Upper lobe of left lung (tissue), 6 donors: Measurements from ENCODE around the gene CARHSP1. TPM values are rescaled to one million over a fixed set of nuclear protein-coding genes. Genes with fewer than 3 reads are reported as not detected.

Experiments used
- ATAC-seq, 2 donors: fragments of 200-7000 bp; cut with Tn5 transposase; one replicate each; pipeline ENCODE4 v1.9.1; 2022; ENCODE audit warnings: mild to moderate bottlenecking in 2 of 2, moderate library complexity in 2 of 2; ENCODE audit not compliant: low FRiP score in 2 of 2
- DNase-seq, 2 donors: peaks; one replicate each; pipeline ENCODE4 v3.0.0-alpha.2; 2019 to 2020
- H3K27ac ChIP-seq, 4 donors: fragments of 200-600 bp; sonication (generic); one replicate each; pipeline ENCODE4 v1.5.1; 2016 to 2019
- H3K27me3 ChIP-seq, 4 donors: fragments of 200-600 bp; sonication (generic); one replicate each; pipeline ENCODE4 v1.5.1; 2017 to 2019
- H3K36me3 ChIP-seq, 4 donors: fragments of 200-600 bp; sonication (generic); one replicate each; pipeline ENCODE4 v1.5.1; 2016 to 2019
- H3K4me1 ChIP-seq, 4 donors: fragments of 200-600 bp; sonication (generic); one replicate each; pipeline ENCODE4 v1.5.1; 2018 to 2019
- H3K4me3 ChIP-seq, 4 donors: fragments of 200-600 bp; sonication (generic); one replicate each; pipeline ENCODE4 v1.5.1; 2017 to 2019; ENCODE audit warnings: mild to moderate bottlenecking in 2 of 4, moderate library complexity in 1 of 4
- H3K9me3 ChIP-seq, 4 donors: fragments of 200-600 bp; sonication (generic); one replicate each; pipeline ENCODE4 v1.5.1; 2018 to 2019
- EP300 ChIP-seq, 4 donors: sonication (generic); formaldehyde crosslinking; IDR thresholded peaks; one replicate each; pipeline ENCODE4 v1.5.1; 2017; ENCODE audit warnings: antibody characterized with exemption in 4 of 4, control low read depth in 2 of 4
- POLR2A ChIP-seq, 4 donors: fragments of 450-650 bp; IDR thresholded peaks; one replicate each; pipeline ENCODE4 v1.5.1; 2016 to 2017; ENCODE audit warnings: antibody characterized with exemption in 4 of 4, mild to moderate bottlenecking in 2 of 4
- POLR2AphosphoS5 ChIP-seq, 2 donors: sonication (generic); formaldehyde crosslinking; IDR thresholded peaks; one replicate each; pipeline ENCODE4 v1.5.1; 2017; ENCODE audit warnings: antibody characterized with exemption in 2 of 2
- WGBS, 2 donors: methylation state at CpG; one replicate each; pipeline ENCODE4 v1.1.5; 2017 to 2018; 5-methylcytosine and 5-hydroxymethylcytosine counted together
- total RNA-seq, 6 donors: library from RNA; depleted of rRNA in 4 of 6; stranded (reverse); fragments of >200 nt in 4 of 6; gene quantifications; one replicate each; pipeline versions ENCODE4 v1.1.0 to v1.2.1, GENCODE V29; 2016 to 2021
- TF ChIP-seq, protein P1 (sequence below), 6 experiments: fragments of 450-650 bp in 4 of 6; fragments of 200-600 bp in 2 of 6; sonication (generic) in 2 of 6; IDR thresholded peaks; one replicate each; pipeline ENCODE4 v1.5.1; 2016 to 2019; ENCODE audit warnings: antibody characterized with exemption in 6 of 6
- donor health status: DM: no; HTN: no; CAD: no; lungs with moderate emphysema.
- donor health status: DM: no; HTN: yes; CAD: no; lungs with severe emphysema.

CARHSP1 gene
- total RNA-seq, 6 donors from 2014 or later = 33.5 to 102 (median 75.3) TPM

DNA sequence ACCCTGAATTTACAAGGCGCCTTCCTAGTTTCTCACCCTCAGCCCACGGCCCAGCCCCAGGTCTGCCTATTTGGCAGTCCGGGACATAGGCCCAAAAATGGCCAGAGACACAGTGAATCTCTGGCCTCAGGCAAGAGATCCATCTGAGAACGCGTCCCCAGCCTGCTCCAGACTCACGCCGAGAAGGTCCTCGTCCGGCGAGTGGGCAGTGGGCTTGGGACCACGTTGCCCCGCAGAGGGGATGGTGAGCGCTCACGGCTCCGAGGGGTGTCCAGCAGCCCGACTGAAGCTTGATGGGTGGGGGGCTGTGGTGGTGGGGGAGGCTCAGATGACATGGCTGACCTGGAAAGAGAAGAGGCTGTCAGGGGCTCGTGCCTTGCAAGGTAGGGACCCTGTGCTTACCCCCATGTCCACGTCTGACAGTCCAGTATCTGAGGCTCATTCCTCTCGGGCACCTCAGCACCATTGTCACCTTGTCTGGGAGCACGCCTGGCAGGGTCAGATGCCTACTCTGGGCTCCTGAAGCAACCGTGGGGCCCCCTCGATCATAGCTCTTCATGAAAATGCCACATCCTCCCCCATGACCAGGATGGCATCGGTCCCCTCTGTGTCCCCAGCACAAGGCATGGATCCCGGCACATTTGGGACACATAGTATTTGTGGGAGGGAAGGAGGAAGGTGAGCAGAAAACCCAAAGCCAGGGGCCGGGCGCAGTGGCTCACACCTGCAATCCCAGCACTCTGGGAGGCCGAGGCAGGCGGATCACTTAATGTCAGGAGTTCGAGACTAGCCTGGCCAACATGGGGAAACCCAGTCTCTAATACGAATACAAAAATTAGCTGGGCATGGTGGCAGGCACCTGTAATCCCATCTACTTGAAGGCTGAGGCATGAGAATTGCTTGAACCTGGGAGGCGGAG lies 9.6 kb downstream of the CARHSP1 start:
- peak overlapping the region; percentile 66 to 97 (median 80) for H3K27ac ChIP-seq
- 88 to 89% methylated on average over 14 to 25 of the region's 31 CpGs for WGBS, 2 donors
- ATAC-seq = no peak
- peaks cover 4 to 45% (median 36%) of the 10 kb centered on the region in 4 donors for H3K36me3 ChIP-seq
- no peak overlapping the region for H3K4me3 ChIP-seq
- no peak for DNase-seq
- TF ChIP-seq EP300 (IDR thresholded peaks at IDR 0.05) = no peak
- no peak for TF ChIP-seq POLR2AphosphoS5 (IDR thresholded peaks at IDR 0.05)
- no peak for TF ChIP-seq POLR2A (IDR thresholded peaks at IDR 0.05)
- no peaks in the 10 kb centered on the region for H3K27me3 ChIP-seq
- H3K9me3 ChIP-seq = no peaks in the 10 kb centered on the region
- peaks cover 43 to 76% (median 62%) of the 10 kb centered on the region in 4 donors for H3K4me1 ChIP-seq

DNA sequence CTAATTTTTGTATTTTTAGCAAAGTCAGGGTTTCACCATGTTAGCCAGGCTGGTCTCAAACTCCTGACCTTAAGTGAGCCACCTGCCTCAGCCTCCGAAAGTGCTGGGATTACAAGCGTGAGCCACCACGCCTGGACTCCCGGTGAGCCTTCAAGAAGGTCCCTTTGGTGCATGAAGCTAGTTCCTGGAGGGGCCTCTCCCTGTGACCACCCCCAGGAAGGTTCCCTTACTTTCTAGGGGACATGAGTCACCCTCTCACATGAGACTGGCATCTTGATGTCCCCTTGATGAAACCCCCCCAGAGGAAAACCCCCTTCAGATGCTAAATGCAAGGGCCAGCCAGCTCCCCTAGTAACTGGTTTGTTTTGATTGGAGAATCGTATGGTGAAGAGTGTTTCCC lies 12.8 kb downstream of the CARHSP1 start:
- 58 to 78% methylated on average over 1 to 5 of the region's 5 CpGs for WGBS, 2 donors
- H3K27me3 ChIP-seq = no peaks in the 10 kb centered on the region
- peak overlapping the region; percentile 43 to 86 (median 66) for H3K27ac ChIP-seq
- no peaks in the 10 kb centered on the region for H3K9me3 ChIP-seq
- ATAC-seq (no peak), DNase-seq (peak in 1 of 2 donors; percentile 5)
- H3K36me3 ChIP-seq = peaks cover 4 to 65% (median 48%) of the 10 kb centered on the region in 4 donors
- H3K4me3 ChIP-seq = no peak overlapping the region
- H3K4me1 ChIP-seq = peaks cover 29 to 68% (median 42%) of the 10 kb centered on the region in 4 donors
- TF ChIP-seq, protein P1, sequence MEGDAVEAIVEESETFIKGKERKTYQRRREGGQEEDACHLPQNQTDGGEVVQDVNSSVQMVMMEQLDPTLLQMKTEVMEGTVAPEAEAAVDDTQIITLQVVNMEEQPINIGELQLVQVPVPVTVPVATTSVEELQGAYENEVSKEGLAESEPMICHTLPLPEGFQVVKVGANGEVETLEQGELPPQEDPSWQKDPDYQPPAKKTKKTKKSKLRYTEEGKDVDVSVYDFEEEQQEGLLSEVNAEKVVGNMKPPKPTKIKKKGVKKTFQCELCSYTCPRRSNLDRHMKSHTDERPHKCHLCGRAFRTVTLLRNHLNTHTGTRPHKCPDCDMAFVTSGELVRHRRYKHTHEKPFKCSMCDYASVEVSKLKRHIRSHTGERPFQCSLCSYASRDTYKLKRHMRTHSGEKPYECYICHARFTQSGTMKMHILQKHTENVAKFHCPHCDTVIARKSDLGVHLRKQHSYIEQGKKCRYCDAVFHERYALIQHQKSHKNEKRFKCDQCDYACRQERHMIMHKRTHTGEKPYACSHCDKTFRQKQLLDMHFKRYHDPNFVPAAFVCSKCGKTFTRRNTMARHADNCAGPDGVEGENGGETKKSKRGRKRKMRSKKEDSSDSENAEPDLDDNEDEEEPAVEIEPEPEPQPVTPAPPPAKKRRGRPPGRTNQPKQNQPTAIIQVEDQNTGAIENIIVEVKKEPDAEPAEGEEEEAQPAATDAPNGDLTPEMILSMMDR (IDR thresholded peaks at IDR 0.05) = no peak
- no peak for TF ChIP-seq EP300 (IDR thresholded peaks at IDR 0.05)
- no peak for TF ChIP-seq POLR2A (IDR thresholded peaks at IDR 0.05)
- TF ChIP-seq POLR2AphosphoS5 (IDR thresholded peaks at IDR 0.05) = no peak

DNA sequence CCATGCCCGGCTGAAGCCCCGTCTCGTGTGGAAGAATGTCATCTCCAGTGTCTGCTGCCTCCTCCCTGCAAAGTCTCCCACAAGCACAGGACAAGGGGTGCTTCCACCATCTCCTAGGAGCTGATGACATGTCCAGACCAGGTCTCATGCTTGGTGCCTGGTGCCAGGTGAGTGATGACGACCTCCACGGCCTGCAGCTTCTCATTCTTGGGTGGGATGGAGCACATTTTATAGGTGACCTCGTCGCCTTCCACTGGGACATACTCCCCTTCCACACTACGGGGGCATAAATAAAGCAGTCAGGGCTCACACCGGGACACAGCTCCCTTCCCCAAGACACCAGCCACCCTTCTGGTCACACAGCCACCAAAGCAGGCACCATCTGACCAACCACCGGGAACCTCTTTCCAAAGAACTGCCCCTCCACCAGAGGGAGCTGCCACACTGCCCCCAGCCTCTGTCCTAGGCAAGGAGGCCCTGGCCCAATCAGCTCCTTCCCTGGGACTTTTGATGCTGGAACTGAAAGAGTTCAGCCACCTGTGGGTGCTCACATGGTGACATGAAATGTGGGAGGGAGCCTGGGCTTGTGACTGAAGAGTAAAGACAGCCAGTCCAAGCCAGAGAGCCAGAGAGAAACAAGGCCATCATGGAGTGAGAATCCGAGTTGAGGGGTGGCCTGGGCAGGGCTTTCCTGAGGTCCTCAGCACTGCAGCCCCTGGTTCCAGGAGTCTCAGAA lies 13.6 kb downstream of the CARHSP1 start:
- 91 to 94% methylated on average over 5 to 11 of the region's 11 CpGs for WGBS, 2 donors
- peak overlapping the region; percentile 43 to 86 (median 66) for H3K27ac ChIP-seq
- peaks cover 4 to 69% (median 50%) of the 10 kb centered on the region in 4 donors for H3K36me3 ChIP-seq
- no peak overlapping the region for H3K4me3 ChIP-seq
- no peak for TF ChIP-seq EP300 (IDR thresholded peaks at IDR 0.05)
- no peak for TF ChIP-seq POLR2A (IDR thresholded peaks at IDR 0.05)
- ATAC-seq = no peak
- no peaks in the 10 kb centered on the region for H3K9me3 ChIP-seq
- no peaks in the 10 kb centered on the region for H3K27me3 ChIP-seq
- peaks cover 27 to 70% (median 42%) of the 10 kb centered on the region in 4 donors for H3K4me1 ChIP-seq
- peak in 1 of 2 donors; percentile 16 for DNase-seq

DNA sequence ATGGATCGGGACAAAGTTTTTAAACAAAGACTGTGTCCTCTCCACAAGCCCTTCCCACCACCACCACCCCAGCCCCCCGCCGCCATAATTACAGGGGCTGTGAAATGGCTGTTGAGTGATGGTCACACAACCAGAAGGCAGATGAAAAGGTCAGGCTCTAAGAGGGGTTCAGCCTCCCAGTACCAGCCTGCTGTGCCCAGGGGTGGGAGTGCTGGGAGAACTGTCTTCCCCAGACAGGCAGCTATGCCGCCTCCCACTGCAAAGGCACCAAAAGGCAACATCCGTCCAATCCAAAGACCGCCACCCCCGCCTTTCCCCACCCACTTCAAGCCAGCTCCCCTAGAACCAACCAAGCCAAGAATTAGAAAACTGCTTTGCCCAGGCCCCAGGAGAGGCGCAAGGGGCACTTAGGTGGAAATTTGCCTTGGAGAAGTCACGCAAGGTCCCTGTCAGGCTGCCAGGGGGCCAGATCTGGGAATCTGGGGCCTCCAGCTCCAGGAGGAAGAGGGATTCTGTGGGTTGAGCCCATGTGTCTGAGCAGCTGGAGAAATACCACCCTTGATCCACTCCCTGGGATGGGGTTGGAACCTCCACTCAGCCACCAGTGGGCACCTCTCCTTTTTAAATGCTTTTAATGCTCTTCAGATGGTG lies 14.4 kb downstream of the CARHSP1 start:
- DNase-seq (peak in 1 of 2 donors; percentile 16), ATAC-seq (no peak)
- no peak overlapping the region for H3K4me3 ChIP-seq
- no peaks in the 10 kb centered on the region for H3K9me3 ChIP-seq
- H3K36me3 ChIP-seq = peaks cover 4 to 77% (median 56%) of the 10 kb centered on the region in 4 donors
- TF ChIP-seq POLR2AphosphoS5 (IDR thresholded peaks at IDR 0.05) = no peak
- TF ChIP-seq, protein P1 (IDR thresholded peaks at IDR 0.05) = no peak
- TF ChIP-seq POLR2A (IDR thresholded peaks at IDR 0.05) = no peak
- no peak for TF ChIP-seq EP300 (IDR thresholded peaks at IDR 0.05)
- no peaks in the 10 kb centered on the region for H3K27me3 ChIP-seq
- 85 to 90% methylated on average over 8 to 9 of the region's 9 CpGs for WGBS, 2 donors
- H3K4me1 ChIP-seq = peaks cover 29 to 70% (median 46%) of the 10 kb centered on the region in 4 donors
- peak overlapping the region; percentile 43 to 86 (median 66) for H3K27ac ChIP-seq

DNA sequence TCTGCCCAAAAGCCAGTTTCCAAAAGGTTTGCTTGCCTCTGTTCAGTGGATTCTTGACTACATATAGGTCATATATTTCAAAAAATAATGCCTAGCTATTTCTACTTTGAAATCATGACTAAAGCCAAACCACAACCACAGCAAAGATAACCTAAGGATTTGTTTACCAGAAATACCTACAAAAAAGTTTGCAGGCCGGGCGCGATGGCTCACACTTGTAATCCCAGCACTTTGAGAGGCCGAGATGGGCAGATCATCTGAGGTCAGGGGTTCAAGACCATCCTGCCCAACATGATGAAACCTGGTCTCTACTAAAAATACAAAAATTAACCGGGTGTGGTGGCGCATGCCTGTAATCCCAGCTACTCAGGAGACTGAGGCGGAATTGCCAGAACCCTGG lies 15.2 kb downstream of the CARHSP1 start:
- ATAC-seq = no peak
- DNase-seq = peak in 1 of 2 donors; percentile 9
- peaks cover 31 to 67% (median 47%) of the 10 kb centered on the region in 4 donors for H3K4me1 ChIP-seq
- peaks cover 1 to 78% (median 59%) of the 10 kb centered on the region in 4 donors for H3K36me3 ChIP-seq
- no peaks in the 10 kb centered on the region for H3K9me3 ChIP-seq
- no peaks in the 10 kb centered on the region for H3K27me3 ChIP-seq
- H3K27ac ChIP-seq = peak overlapping the region; percentile 18 to 86 (median 69)
- H3K4me3 ChIP-seq = no peak overlapping the region
- TF ChIP-seq, protein P1 (IDR thresholded peaks at IDR 0.05) = no peak
- TF ChIP-seq POLR2A (IDR thresholded peaks at IDR 0.05) = no peak
- no peak for TF ChIP-seq POLR2AphosphoS5 (IDR thresholded peaks at IDR 0.05)
- no peak for TF ChIP-seq EP300 (IDR thresholded peaks at IDR 0.05)
- 82 to 95% methylated on average over 7 of the region's 7 CpGs for WGBS, 2 donors
